ENCODE measurements around the gene RASAL2. TPM values are rescaled to one million over a fixed set of nuclear protein-coding genes. Genes with fewer than 3 reads are reported as not detected.
"Not testable (repeated sequence)": the region's sequence is repeated elsewhere in the genome, so short reads cannot be mapped to it uniquely, and the experiment has no call there.

The RASAL2 gene
- total and polyA plus RNA-seq, 9 of the 15 experiments (the other 6 are each of a cell fraction or from before 2014, with no cell fraction given) = 0.13 to 1.0 (median 0.62) TPM

DNA sequence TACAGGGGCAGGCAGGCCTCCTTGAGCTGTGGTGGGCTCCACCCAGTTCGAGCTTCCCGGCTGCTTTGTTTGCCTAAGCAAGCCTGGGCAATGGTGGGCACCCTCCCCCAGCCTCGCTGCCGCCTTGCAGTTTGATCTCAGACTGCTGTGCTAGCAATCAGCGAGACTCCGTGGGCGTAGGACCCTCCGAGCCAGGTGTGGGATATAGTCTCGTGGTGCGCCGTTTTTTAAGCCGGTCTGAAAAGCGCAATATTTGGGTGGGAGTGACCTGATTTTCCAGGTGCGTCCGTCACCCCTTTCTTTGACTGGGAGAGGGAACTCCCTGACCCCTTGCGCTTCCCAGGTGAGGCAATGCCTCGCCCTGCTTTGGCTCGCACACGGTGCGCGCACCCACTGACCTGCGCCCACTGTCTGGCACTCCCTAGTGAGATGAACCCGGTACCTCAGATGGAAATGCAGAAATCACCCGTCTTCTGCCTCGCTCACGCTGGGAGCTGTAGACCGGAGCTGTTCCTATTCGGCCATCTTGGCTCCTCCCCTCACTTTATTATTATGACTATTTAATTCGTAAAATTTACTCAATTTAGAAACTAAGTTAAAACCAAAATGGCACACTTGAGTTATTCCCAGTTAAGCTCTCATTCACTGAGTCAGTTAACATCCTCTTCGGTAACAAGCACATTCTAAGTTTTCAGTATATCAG is 226.5 kb downstream of the RASAL2 start:
- ATAC-seq; H3K9me3 ChIP-seq (replicated peaks; ENCODE audit: control insufficient read depth, insufficient read depth, low read depth, low read length); CTCF ChIA-PET (ENCODE audit: low intra/inter-chr PET ratio); H3K79me2 ChIP-seq (ENCODE audit: control insufficient read depth, insufficient read depth, low read length); H2AFZ ChIP-seq (ENCODE audit: low read depth, low read length); H3K4me1 ChIP-seq (replicated peaks in 1 of 2; ENCODE audit: control insufficient read depth in 2 of 2, insufficient read depth in 2 of 2, low read length in 2 of 2); H3K36me3 ChIP-seq (ENCODE audit: control insufficient read depth, insufficient read depth, low read length); H3K27me3 ChIP-seq (ENCODE audit: control insufficient read depth in 2 of 2, insufficient read depth in 2 of 2, low read length in 2 of 2); H4K20me1 ChIP-seq (replicated peaks; ENCODE audit: control insufficient read depth, insufficient read depth, low read length); in situ Hi-C loops (cut with MboI); H3K4me3 ChIP-seq; H3K27ac ChIP-seq (ENCODE audit: extremely low read depth, low read depth, low read length); FAIRE-seq; BruUV-seq (replicated peaks); H3K9ac ChIP-seq (ENCODE audit: insufficient read depth in 1 of 2, low read depth in 2 of 2, low read length in 2 of 2); DNase-seq (ENCODE audit: extremely low read depth in 1 of 4, low spot score in 3 of 4); intact Hi-C loops (cut with micrococcal nuclease); H3K9me1 ChIP-seq (ENCODE audit: control insufficient read depth, insufficient read depth, low read length); H3K4me2 ChIP-seq (ENCODE audit: insufficient read depth, low read length): not testable (repeated sequence)
- 13% methylated on average over 20 of the region's 30 CpGs for WGBS (ENCODE audit: insufficient coverage, low coverage, missing lambda C conversion rate)
- POLR2A ChIA-PET = interaction anchor here (0.7 kb wide), 1 partner anchor 70 kb away, joined by 3 read pairs; no protein-coding TSS in a partner anchor

DNA sequence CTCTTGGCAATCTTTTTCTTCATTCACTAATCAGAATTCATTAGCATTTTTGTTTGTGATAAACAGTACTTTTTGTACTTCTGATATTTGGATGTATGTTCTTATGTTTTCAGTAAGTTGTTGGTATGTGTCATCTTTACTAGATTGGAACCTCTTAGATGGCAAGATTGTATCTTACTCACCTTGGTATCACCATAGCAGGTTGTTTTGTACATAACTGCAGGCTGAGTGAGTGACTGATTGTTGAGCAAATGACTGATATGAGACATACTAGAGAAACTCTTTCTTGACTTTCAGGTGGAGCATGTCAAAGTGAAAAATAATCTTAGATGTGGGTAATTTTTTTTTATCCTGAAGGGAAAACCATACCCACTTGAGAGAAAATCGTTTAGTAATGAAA is 229.2 kb downstream of the RASAL2 start:
- Histone ChIP-seq H3K4me2 (ENCODE audit: insufficient read depth, low read length) (no peak overlapping the region), H3K36me3 (ENCODE audit: control insufficient read depth, insufficient read depth, low read length) (no peaks in the 10 kb centered on the region), H3K9me1 (ENCODE audit: control insufficient read depth, insufficient read depth, low read length) (no peaks in the 10 kb centered on the region), H3K9me3 (replicated peaks; ENCODE audit: control insufficient read depth, insufficient read depth, low read depth, low read length) (no peaks in the 10 kb centered on the region), H3K4me1 (replicated peaks in 1 of 2; ENCODE audit: control insufficient read depth in 2 of 2, insufficient read depth in 2 of 2, low read length in 2 of 2) (no peaks in the 10 kb centered on the region), H3K79me2 (ENCODE audit: control insufficient read depth, insufficient read depth, low read length) (no peaks in the 10 kb centered on the region), H3K4me3 (no peak overlapping the region), H2AFZ (ENCODE audit: low read depth, low read length) (no peak overlapping the region), H3K9ac (ENCODE audit: insufficient read depth in 1 of 2, low read depth in 2 of 2, low read length in 2 of 2) (no peak overlapping the region), H4K20me1 (replicated peaks; ENCODE audit: control insufficient read depth, insufficient read depth, low read length) (no peaks in the 10 kb centered on the region), H3K27me3 (ENCODE audit: control insufficient read depth in 2 of 2, insufficient read depth in 2 of 2, low read length in 2 of 2) (no peaks in the 10 kb centered on the region; a peak in 1 of 5 replicates), H3K27ac (ENCODE audit: extremely low read depth, low read depth, low read length) (no peak overlapping the region)
- ATAC-seq = no peak
- WGBS (ENCODE audit: insufficient coverage, low coverage, missing lambda C conversion rate) = 0% methylated on average over 1 of the region's 1 CpG
- no TSS peak for BruUV-seq (replicated peaks)
- FAIRE-seq = no peak
- no peak for DNase-seq (ENCODE audit: extremely low read depth in 1 of 4, low spot score in 3 of 4)
- ChIA-PET CTCF (ENCODE audit: low intra/inter-chr PET ratio) (no interaction called here), POLR2A (no interaction called here)
- in situ Hi-C loops (cut with MboI) (no loop called here), intact Hi-C loops (cut with micrococcal nuclease) (no loop called here)
- no peak for TF ChIP-seq RUNX1 (IDR thresholded peaks at IDR 0.05; ENCODE audit: low read depth)
- TF ChIP-seq ZBTB9 (CRISPR knock-in tag; IDR thresholded peaks at IDR 0.05) = no peak
- no peak for TF ChIP-seq CBX5 (IDR thresholded peaks at IDR 0.05; ENCODE audit: borderline replicate concordance, low read depth)
- TF ChIP-seq, protein P1, sequence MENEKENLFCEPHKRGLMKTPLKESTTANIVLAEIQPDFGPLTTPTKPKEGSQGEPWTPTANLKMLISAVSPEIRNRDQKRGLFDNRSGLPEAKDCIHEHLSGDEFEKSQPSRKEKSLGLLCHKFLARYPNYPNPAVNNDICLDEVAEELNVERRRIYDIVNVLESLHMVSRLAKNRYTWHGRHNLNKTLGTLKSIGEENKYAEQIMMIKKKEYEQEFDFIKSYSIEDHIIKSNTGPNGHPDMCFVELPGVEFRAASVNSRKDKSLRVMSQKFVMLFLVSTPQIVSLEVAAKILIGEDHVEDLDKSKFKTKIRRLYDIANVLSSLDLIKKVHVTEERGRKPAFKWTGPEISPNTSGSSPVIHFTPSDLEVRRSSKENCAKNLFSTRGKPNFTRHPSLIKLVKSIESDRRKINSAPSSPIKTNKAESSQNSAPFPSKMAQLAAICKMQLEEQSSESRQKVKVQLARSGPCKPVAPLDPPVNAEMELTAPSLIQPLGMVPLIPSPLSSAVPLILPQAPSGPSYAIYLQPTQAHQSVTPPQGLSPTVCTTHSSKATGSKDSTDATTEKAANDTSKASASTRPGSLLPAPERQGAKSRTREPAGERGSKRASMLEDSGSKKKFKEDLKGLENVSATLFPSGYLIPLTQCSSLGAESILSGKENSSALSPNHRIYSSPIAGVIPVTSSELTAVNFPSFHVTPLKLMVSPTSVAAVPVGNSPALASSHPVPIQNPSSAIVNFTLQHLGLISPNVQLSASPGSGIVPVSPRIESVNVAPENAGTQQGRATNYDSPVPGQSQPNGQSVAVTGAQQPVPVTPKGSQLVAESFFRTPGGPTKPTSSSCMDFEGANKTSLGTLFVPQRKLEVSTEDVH (IDR thresholded peaks at IDR 0.05; ENCODE audit: low read depth, partially characterized antibody) = no peak
- no peak for TF ChIP-seq KHSRP (IDR thresholded peaks at IDR 0.05)
- TF ChIP-seq HDAC6 (IDR thresholded peaks at IDR 0.05; ENCODE audit: low read depth, low read length) = no peak
- TF ChIP-seq ESRRB (CRISPR knock-in tag; IDR thresholded peaks at IDR 0.05; ENCODE audit: borderline replicate concordance) = no peak
- no peak for TF ChIP-seq ZNF780A (CRISPR knock-in tag; IDR thresholded peaks at IDR 0.05)

Data from K562 (cell line).